Measurements from ENCODE around the gene BCL7A. TPM values are rescaled to one million over a fixed set of nuclear protein-coding genes. Genes with fewer than 3 reads are reported as not detected.
A peak's percentile ranks its signal among the peaks of the same experiment; 100 is the strongest.

The BCL7A gene
- total and polyA plus RNA-seq, 9 of the 15 experiments (the other 6 are each of a cell fraction or from before 2014, with no cell fraction given): 0.25 to 21.9 (median 14.9) TPM

GRCh38 chr12:122094735-122095631 is 73.3 kb downstream of the BCL7A start (continued):
- TF ChIP-seq ADNP (tag; IDR thresholded peaks at IDR 0.05) (peak; percentile 98), KHSRP (IDR thresholded peaks at IDR 0.05) (no peak), ESRRA (IDR thresholded peaks at IDR 0.05; ENCODE audit: borderline replicate concordance, low read depth) (no peak), ZFP30 (CRISPR knock-in tag; IDR thresholded peaks at IDR 0.05; ENCODE audit: borderline replicate concordance) (no peak), NEUROD1 (IDR thresholded peaks at IDR 0.05; ENCODE audit: borderline replicate concordance, low read depth, low read length, partially characterized antibody) (no peak), ZHX1 (conservative IDR thresholded peaks at IDR 0.05; ENCODE audit: low read length) (no peak), ARID3B (CRISPR knock-in tag; IDR thresholded peaks at IDR 0.05; ENCODE audit: borderline replicate concordance) (no peak), HDGF (IDR thresholded peaks at IDR 0.05) (peak; percentile 87), HLTF (IDR thresholded peaks at IDR 0.05) (peak; percentile 63; the same call in 1 of the 2 replicates), CREB1 (IDR thresholded peaks at IDR 0.05) (no peak), CREB1 (CRISPR knock-in tag; IDR thresholded peaks at IDR 0.05) (no peak), ARID1B (IDR thresholded peaks at IDR 0.05) (peak; percentile 44), ZFP91 (CRISPR knock-in tag; IDR thresholded peaks at IDR 0.05) (no peak; the same call in 1 of the 2 replicates), MECOM (CRISPR knock-in tag; IDR thresholded peaks at IDR 0.05) (0 out of 2 replicates have a peak, but pooled peaks have one; percentile 29), SAP30 (IDR thresholded peaks at IDR 0.05; ENCODE audit: borderline replicate concordance, insufficient read depth, low read depth, low read length, poor library complexity, severe bottlenecking) (no peak), WHSC1 (IDR thresholded peaks at IDR 0.05; ENCODE audit: low read length) (no peak), NR2C2 (CRISPR knock-in tag; IDR thresholded peaks at IDR 0.05) (no peak), NR2C2 (tag; IDR thresholded peaks at IDR 0.05) (no peak), ZNF134 (CRISPR knock-in tag; conservative IDR thresholded peaks at IDR 0.05) (no peak), HES1 (IDR thresholded peaks at IDR 0.05; ENCODE audit: low read depth) (no peak)
